ENCODE results near the gene HIVEP2. TPM values are rescaled to one million over a fixed set of nuclear protein-coding genes. Genes with fewer than 3 reads are reported as not detected.

HIVEP2 gene
- polyA plus RNA-seq, 2 of the 4 experiments (the other 2 are of a cell fraction) = 2.2 to 2.6 TPM

GRCh38 chr6:142851601-142852000, 93.4 kb downstream of the HIVEP2 start:
- WGBS (ENCODE audit: missing lambda C conversion rate) = 33% methylated on average over 2 of the region's 2 CpGs
- Histone ChIP-seq H3K4me3 (no peak overlapping the region), H3K9me3 (no peaks in the 10 kb centered on the region), H3K4me2 (no peak overlapping the region), H3K27ac (no peak overlapping the region), H3K4me1 (peaks cover 24% of the 10 kb centered on the region)
- DNase-seq (ENCODE audit: low read depth in 1 of 2, low spot score in 1 of 2) (no peak), FAIRE-seq (no peak), ATAC-seq (no peak)
- ChIA-PET CTCF (no interaction called here), POLR2A (no interaction called here)
- no peak for TF ChIP-seq HES2 (IDR thresholded peaks at IDR 0.05)
- no peak for TF ChIP-seq CBX8 (IDR thresholded peaks at IDR 0.05)
- TF ChIP-seq ZC3H11A (IDR thresholded peaks at IDR 0.05) = no peak
- TF ChIP-seq HDAC2 (IDR thresholded peaks at IDR 0.05) = no peak
- no peak for TF ChIP-seq USF2 (IDR thresholded peaks at IDR 0.05)
- TF ChIP-seq ATOH8 (CRISPR knock-in tag; IDR thresholded peaks at IDR 0.05; ENCODE audit: low read depth) = no peak
- no peak for TF ChIP-seq BHLHE40 (IDR thresholded peaks at IDR 0.05; ENCODE audit: low read depth, low read length)
- no peak for TF ChIP-seq MYC (IDR thresholded peaks at IDR 0.05; ENCODE audit: borderline replicate concordance, low read length)
- TF ChIP-seq HOXB5 (CRISPR knock-in tag; IDR thresholded peaks at IDR 0.05) = no peak
- TF ChIP-seq RAD21 (conservative IDR thresholded peaks at IDR 0.05 in 1 of 2, IDR thresholded peaks at IDR 0.05 in 1 of 2) = no peak
- TF ChIP-seq, protein P1, sequence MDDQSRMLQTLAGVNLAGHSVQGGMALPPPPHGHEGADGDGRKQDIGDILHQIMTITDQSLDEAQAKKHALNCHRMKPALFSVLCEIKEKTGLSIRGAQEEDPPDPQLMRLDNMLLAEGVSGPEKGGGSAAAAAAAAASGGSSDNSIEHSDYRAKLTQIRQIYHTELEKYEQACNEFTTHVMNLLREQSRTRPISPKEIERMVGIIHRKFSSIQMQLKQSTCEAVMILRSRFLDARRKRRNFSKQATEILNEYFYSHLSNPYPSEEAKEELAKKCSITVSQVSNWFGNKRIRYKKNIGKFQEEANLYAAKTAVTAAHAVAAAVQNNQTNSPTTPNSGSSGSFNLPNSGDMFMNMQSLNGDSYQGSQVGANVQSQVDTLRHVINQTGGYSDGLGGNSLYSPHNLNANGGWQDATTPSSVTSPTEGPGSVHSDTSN (IDR thresholded peaks at IDR 0.05) = no peak
- no peak for TF ChIP-seq PHF8 (IDR thresholded peaks at IDR 0.05; ENCODE audit: borderline replicate concordance, low read depth)
- no peak for TF ChIP-seq RCOR1 (IDR thresholded peaks at IDR 0.05; ENCODE audit: low read depth, low read length)
- no peak for TF ChIP-seq EHF (CRISPR knock-in tag; IDR thresholded peaks at IDR 0.05)
- TF ChIP-seq RARB (CRISPR knock-in tag; IDR thresholded peaks at IDR 0.05) = no peak

DNA sequence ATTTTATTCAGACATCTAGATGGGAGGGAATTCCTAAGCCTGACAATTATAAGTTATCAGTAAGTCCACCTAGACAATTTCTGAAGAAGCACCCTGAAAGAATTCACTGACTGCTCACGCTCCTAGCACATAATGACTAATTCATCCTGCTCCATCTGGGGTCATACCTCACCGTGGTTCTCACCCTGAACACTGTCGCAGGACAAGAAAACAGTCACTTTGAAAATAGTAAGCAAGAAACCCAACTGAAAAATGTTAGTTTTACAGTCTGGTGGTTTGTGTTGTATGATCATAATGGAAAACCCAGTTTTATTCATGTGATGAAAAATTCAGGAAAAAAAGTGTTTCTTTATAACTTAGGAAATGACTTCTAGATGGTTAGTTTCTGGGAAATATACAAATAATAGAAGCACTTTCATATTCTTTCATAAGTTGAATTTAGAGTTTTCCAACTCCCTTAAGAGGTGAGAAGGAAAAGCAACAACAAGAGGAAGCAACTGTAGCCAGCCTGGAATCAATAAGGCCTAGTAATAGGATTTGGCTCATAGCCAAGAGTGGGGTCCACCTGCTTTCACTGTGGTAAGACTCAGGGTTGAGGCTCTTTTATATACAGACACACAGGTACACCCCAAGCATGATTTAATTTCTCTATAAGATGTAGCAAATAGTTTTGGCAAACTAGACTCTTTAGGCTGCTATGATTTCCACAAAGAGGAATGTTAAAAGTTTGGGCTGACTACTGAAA, 94.1 kb downstream of the HIVEP2 start:
- peaks cover 29% of the 10 kb centered on the region for H3K4me1 ChIP-seq
- 66% methylated on average over 3 of the region's 3 CpGs for WGBS (ENCODE audit: missing lambda C conversion rate)
- no peak overlapping the region for H3K4me2 ChIP-seq
- POLR2A ChIA-PET = no interaction called here
- H3K9me3 ChIP-seq = no peaks in the 10 kb centered on the region
- H3K4me3 ChIP-seq = no peak overlapping the region
- H3K27ac ChIP-seq = no peak overlapping the region
- FAIRE-seq (no peak), DNase-seq (ENCODE audit: low read depth in 1 of 2, low spot score in 1 of 2) (no peak), ATAC-seq (no peak)
- no peak for TF ChIP-seq EHF (CRISPR knock-in tag; IDR thresholded peaks at IDR 0.05)
- TF ChIP-seq FOSB (CRISPR knock-in tag; IDR thresholded peaks at IDR 0.05) = no peak
- no peak for TF ChIP-seq RARB (CRISPR knock-in tag; IDR thresholded peaks at IDR 0.05)
- no peak for TF ChIP-seq CEBPB (IDR thresholded peaks at IDR 0.05)
- TF ChIP-seq BHLHE40 (IDR thresholded peaks at IDR 0.05; ENCODE audit: low read depth, low read length) = no peak
- no peak for TF ChIP-seq EHMT2 (IDR thresholded peaks at IDR 0.05; ENCODE audit: low read depth)
- no peak for TF ChIP-seq PHF8 (IDR thresholded peaks at IDR 0.05; ENCODE audit: borderline replicate concordance, low read depth)
- CTCF ChIA-PET = no interaction called here

DNA sequence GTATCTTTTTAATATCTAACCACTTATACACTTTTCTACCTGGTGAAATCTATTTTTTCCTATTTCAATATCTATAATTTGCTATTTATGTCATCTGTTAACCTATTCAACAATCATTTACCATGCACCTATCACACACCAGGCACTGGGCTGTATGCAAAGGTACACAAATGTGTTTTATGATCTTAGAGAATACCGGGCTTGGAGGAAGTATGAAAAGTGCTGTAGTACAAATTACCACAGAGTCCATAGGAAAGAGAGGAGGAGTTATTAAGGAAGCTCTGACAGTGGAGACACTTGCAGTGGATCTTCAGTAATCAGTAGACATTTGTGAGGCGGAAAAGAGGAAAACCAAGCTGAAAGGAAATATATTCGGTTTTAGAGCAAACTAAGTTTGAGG, 96.0 kb downstream of the HIVEP2 start:
- CTCF ChIA-PET = interaction anchor here (0.7 kb wide), 1 partner anchor 10 kb away, joined by 3 read pairs; no protein-coding TSS in a partner anchor
- no peak overlapping the region for H3K4me2 ChIP-seq
- FAIRE-seq (no peak), ATAC-seq (no peak), DNase-seq (ENCODE audit: low read depth in 1 of 2, low spot score in 1 of 2) (no peak)
- WGBS (ENCODE audit: missing lambda C conversion rate) = 79% methylated on average over 3 of the region's 3 CpGs
- H3K4me1 ChIP-seq = peaks cover 45% of the 10 kb centered on the region
- no peak overlapping the region for H3K4me3 ChIP-seq
- POLR2A ChIA-PET = no interaction called here
- H3K9me3 ChIP-seq = no peaks in the 10 kb centered on the region
- TF ChIP-seq, protein P2, sequence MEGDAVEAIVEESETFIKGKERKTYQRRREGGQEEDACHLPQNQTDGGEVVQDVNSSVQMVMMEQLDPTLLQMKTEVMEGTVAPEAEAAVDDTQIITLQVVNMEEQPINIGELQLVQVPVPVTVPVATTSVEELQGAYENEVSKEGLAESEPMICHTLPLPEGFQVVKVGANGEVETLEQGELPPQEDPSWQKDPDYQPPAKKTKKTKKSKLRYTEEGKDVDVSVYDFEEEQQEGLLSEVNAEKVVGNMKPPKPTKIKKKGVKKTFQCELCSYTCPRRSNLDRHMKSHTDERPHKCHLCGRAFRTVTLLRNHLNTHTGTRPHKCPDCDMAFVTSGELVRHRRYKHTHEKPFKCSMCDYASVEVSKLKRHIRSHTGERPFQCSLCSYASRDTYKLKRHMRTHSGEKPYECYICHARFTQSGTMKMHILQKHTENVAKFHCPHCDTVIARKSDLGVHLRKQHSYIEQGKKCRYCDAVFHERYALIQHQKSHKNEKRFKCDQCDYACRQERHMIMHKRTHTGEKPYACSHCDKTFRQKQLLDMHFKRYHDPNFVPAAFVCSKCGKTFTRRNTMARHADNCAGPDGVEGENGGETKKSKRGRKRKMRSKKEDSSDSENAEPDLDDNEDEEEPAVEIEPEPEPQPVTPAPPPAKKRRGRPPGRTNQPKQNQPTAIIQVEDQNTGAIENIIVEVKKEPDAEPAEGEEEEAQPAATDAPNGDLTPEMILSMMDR (IDR thresholded peaks at IDR 0.05) = no peak
- no peak for TF ChIP-seq CBX2 (IDR thresholded peaks at IDR 0.05; ENCODE audit: borderline replicate concordance, low read depth)
- TF ChIP-seq ZFP36 (IDR thresholded peaks at IDR 0.05; ENCODE audit: borderline replicate concordance, partially characterized antibody) = no peak
- no peak for TF ChIP-seq POLR2AphosphoS2 (conservative IDR thresholded peaks at IDR 0.05; ENCODE audit: low read length)
- TF ChIP-seq EHF (CRISPR knock-in tag; IDR thresholded peaks at IDR 0.05) = no peak
- TF ChIP-seq GATA3 (IDR thresholded peaks at IDR 0.05; ENCODE audit: borderline replicate concordance) = no peak
- H3K27ac ChIP-seq = no peak overlapping the region
